Breast epithelium (tissue), 4 donors: ENCODE results near the gene U2AF2. TPM values are rescaled to one million over a fixed set of nuclear protein-coding genes. Genes with fewer than 3 reads are reported as not detected.

Experiments
- DNase-seq, 2 donors: peaks; one replicate each; pipeline ENCODE4 v3.0.0-alpha.2; 2019; ENCODE audit warnings: low spot score in 2 of 2
- H3K27ac ChIP-seq, 2 donors: fragments of 200-600 bp; sonication (generic) in 1 of 2; one replicate each; pipeline ENCODE4 v1.5.1; 2016 to 2019; ENCODE audit warnings: mild to moderate bottlenecking in 1 of 2
- H3K27me3 ChIP-seq, 2 donors: fragments of 200-600 bp; sonication (generic) in 1 of 2; one replicate each; pipeline versions ENCODE4 v1.5.1 to v1.6.0; 2017 to 2019; ENCODE audit warnings: control low read depth in 1 of 2, mild to moderate bottlenecking in 1 of 2
- H3K36me3 ChIP-seq: fragments of 200-600 bp; one replicate; pipeline ENCODE4 v1.5.1; 2019
- H3K4me1 ChIP-seq, 2 donors: fragments of 200-600 bp; sonication (generic); one replicate each; pipeline ENCODE4 v1.5.1; 2016 to 2019; ENCODE audit warnings: control low read depth in 1 of 2
- H3K4me3 ChIP-seq, 3 donors: fragments of 200-600 bp; sonication (generic); 1 replicate in 2 of 3; 2 replicates in 1 of 3; pipeline ENCODE4 v1.5.1; 2016 to 2019; ENCODE audit warnings: mild to moderate bottlenecking in 3 of 3, moderate library complexity in 2 of 3
- H3K9me3 ChIP-seq, 2 donors: fragments of 200-600 bp; sonication (generic) in 1 of 2; one replicate each; pipeline ENCODE4 v1.5.1; 2016 to 2019; ENCODE audit warnings: control low read depth in 1 of 2
- POLR2A ChIP-seq: fragments of 450-650 bp; IDR thresholded peaks from one replicate; pipeline ENCODE4 v1.6.1; 2016; ENCODE audit warnings: antibody characterized with exemption, mild to moderate bottlenecking, moderate library complexity
- POLR2AphosphoS5 ChIP-seq, 3 donors: sonication (generic); formaldehyde crosslinking; IDR thresholded peaks; one replicate each; pipeline ENCODE4 v1.6.1; 2017; ENCODE audit warnings: antibody characterized with exemption in 3 of 3
- intact Hi-C: fragments of 100-400 bp; cut with DNase I; formaldehyde crosslinking; loops from one replicate; pipeline ENCODE4 v1.15.1; 2023; ENCODE audit warnings: low total_unique reads
- total RNA-seq, 3 donors: library from RNA; depleted of rRNA; stranded (reverse); fragments of >200 nt; gene quantifications; one replicate each; pipeline ENCODE4 v1.1.0, GENCODE V29; 2016
- TF ChIP-seq, protein P1 (sequence below), 3 donors: fragments of 450-650 bp; IDR thresholded peaks; one replicate each; pipeline ENCODE4 v1.5.1; 2016 to 2017; ENCODE audit warnings: antibody characterized with exemption in 3 of 3, mild to moderate bottlenecking in 3 of 3, moderate library complexity in 3 of 3

U2AF2 gene
- total RNA-seq, 3 donors from 2014 or later, result 82.5 to 93.4 (median 85.3) TPM

DNA sequence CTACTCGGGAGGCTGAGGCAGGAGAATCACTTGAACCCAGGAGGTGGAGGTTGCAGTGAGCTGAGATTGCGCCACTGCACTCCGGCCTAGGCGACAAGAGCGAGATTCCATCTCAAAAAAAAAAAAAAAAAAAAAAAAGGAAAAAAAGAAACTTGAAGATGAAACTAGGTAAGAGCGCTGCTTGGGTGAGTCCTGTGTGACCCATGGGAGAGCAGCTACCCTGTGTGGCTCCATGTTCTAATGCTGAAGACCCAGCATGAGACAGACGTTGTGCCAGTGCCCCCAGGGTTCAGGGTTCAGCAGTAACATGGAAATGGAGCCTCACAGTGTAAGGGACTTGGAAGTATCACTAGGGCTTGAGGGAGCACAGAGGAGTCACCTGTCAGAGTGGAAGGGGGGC is 36.4 kb upstream of the U2AF2 start:
- H3K27ac ChIP-seq, result no peak overlapping the region
- no peak for DNase-seq
- no peaks in the 10 kb centered on the region for H3K4me1 ChIP-seq
- intact Hi-C loops, result no loop called here
- TF ChIP-seq, protein P1, sequence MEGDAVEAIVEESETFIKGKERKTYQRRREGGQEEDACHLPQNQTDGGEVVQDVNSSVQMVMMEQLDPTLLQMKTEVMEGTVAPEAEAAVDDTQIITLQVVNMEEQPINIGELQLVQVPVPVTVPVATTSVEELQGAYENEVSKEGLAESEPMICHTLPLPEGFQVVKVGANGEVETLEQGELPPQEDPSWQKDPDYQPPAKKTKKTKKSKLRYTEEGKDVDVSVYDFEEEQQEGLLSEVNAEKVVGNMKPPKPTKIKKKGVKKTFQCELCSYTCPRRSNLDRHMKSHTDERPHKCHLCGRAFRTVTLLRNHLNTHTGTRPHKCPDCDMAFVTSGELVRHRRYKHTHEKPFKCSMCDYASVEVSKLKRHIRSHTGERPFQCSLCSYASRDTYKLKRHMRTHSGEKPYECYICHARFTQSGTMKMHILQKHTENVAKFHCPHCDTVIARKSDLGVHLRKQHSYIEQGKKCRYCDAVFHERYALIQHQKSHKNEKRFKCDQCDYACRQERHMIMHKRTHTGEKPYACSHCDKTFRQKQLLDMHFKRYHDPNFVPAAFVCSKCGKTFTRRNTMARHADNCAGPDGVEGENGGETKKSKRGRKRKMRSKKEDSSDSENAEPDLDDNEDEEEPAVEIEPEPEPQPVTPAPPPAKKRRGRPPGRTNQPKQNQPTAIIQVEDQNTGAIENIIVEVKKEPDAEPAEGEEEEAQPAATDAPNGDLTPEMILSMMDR (IDR thresholded peaks at IDR 0.05), result no peak
- TF ChIP-seq POLR2AphosphoS5 (IDR thresholded peaks at IDR 0.05), result no peak
- no peak for TF ChIP-seq POLR2A
- H3K27me3 ChIP-seq, result no peaks in the 10 kb centered on the region
- H3K9me3 ChIP-seq, result no peaks in the 10 kb centered on the region
- no peak overlapping the region for H3K4me3 ChIP-seq
- H3K36me3 ChIP-seq, result peaks cover 22% of the 10 kb centered on the region

DNA sequence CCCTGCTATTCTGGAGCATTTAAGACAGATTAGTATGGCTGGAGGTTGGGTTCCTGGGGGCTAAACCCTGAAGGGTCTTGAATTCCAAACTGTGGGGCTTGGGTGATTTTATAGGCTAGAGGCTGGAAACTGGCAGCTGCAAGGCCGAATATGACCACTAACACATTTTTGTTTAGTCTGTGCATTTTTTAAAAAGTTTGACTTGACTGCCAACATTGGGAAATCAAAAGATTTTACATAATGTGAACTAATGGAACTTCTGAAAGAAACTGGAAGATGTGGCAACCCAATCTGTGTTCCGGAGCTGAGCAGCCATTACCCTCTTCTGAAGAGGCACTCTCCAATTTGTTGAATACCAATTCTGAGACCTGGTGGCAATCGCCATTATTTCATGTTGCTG is 35.5 kb upstream of the U2AF2 start:
- peaks cover 17% of the 10 kb centered on the region for H3K36me3 ChIP-seq
- intact Hi-C loops, result no loop called here

DNA sequence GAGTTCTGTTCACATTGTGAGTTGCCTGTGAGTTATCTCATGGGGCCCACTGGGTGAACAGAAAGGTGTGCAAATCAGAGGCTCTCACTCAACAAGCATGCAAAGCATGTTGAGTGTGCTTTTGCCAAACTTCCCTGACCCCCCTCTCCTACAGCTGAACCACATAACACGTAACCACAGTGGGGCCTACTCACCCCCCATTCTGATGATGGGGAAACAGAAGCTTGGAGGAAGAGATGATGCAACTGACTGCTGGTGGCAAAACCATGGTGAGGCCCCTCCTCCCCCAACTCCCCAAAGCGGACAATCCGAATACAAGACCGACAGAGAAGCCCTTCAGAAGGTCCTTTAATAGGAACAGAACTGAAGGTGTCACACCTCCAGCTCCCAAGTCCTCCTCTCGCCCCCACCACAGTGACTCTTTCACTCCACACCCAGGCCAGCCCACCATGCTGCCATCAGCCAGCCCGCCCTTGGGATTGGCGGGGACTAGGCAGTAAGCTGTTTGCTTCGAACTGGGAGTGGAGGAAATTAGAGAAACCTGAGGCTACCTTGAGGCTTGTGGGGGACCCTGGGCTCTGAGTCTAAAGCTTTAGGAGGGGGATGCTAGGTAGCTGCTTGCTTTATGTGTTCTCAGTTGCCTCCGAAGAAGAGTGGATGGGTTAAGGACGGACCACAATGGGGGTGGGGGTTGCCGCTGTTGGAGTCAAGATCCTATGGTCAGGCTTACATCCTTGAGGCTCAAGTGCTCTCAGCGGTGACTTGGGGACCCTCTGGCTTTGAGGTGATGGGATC is 34.2 kb upstream of the U2AF2 start:
- Histone ChIP-seq H3K27me3 (no peaks in the 10 kb centered on the region), H3K9me3 (no peaks in the 10 kb centered on the region), H3K27ac (no peak overlapping the region), H3K36me3 (peaks cover 5% of the 10 kb centered on the region), H3K4me3 (no peak overlapping the region), H3K4me1 (no peaks in the 10 kb centered on the region)
- TF ChIP-seq POLR2AphosphoS5 (IDR thresholded peaks at IDR 0.05), result no peak
- no peak for TF ChIP-seq POLR2A
- TF ChIP-seq, protein P1 (IDR thresholded peaks at IDR 0.05), result no peak
- DNase-seq, result no peak
- intact Hi-C loops, result no loop called here

More for the DNA sequence above, 35.5 kb upstream of the U2AF2 start:
- no peak for DNase-seq
- no peak for TF ChIP-seq POLR2AphosphoS5 (IDR thresholded peaks at IDR 0.05)
- TF ChIP-seq, protein P1 (IDR thresholded peaks at IDR 0.05), result no peak
- TF ChIP-seq POLR2A, result no peak
- Histone ChIP-seq H3K4me3 (no peak overlapping the region), H3K9me3 (no peaks in the 10 kb centered on the region), H3K27ac (no peak overlapping the region), H3K27me3 (no peaks in the 10 kb centered on the region), H3K4me1 (no peaks in the 10 kb centered on the region)

DNA sequence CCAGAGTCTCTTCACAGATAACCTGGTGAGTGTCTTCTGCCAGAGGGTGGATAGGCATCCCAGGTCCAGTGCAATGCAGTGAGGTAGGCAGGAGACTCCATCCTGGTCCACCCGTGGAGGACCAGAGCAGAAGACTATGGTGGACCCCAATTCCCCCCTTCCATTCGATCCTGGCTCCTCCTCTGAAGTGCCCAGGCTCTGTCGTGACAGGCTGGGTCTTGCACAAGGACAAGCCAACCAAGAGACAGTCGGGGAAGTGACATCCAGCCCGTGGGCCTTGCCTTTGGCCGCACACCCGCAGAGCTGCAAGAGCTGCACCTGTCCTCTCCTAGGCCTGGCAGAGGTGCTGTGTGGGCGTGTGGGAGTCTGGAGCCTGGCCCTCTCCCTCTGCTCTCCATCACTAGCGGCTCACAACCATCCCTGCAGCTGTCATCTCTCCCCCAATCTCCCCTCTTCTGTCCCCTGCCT is 33.6 kb upstream of the U2AF2 start:
- no peaks in the 10 kb centered on the region for H3K27me3 ChIP-seq
- TF ChIP-seq POLR2AphosphoS5 (IDR thresholded peaks at IDR 0.05), result no peak
- TF ChIP-seq, protein P1 (IDR thresholded peaks at IDR 0.05), result no peak
- no peak for DNase-seq
- intact Hi-C loops, result no loop called here
- H3K4me3 ChIP-seq, result no peak overlapping the region
- no peaks in the 10 kb centered on the region for H3K36me3 ChIP-seq
- no peak overlapping the region for H3K27ac ChIP-seq
- H3K4me1 ChIP-seq, result no peaks in the 10 kb centered on the region
- no peaks in the 10 kb centered on the region for H3K9me3 ChIP-seq

DNA sequence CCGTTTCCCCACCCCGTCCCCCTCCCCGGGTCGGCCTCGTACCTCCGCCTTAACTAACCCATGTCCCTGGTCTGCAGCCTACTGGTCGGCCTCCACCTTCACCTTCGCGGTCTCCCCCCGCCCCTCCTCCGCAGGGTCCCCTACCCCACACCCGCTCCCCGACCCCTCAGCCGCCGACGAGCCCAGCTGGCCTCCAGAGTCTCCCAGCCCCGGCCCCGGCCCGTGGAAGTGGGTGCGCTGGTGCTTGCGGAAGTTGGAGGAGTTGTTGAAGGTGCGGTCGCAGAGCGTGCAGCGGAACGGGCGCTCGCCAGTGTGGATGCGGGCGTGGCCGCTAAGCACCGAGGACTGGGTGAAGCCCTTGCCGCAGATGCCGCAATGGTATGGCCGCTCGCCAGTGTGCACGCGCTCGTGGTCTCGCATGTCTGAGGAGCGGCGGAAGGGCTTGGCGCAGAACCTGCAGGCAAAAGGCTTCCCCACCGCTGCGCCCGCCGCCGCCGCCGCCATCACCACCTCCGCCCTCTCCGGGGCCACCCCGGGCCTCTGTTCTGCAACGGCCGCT is 33.1 kb upstream of the U2AF2 start:
- Histone ChIP-seq H3K27ac (no peak overlapping the region), H3K36me3 (no peaks in the 10 kb centered on the region), H3K9me3 (no peaks in the 10 kb centered on the region), H3K4me1 (no peaks in the 10 kb centered on the region), H3K27me3 (no peaks in the 10 kb centered on the region), H3K4me3 (no peak overlapping the region)
- TF ChIP-seq POLR2AphosphoS5 (IDR thresholded peaks at IDR 0.05), result no peak
- no peak for TF ChIP-seq POLR2A
- intact Hi-C loops, result no loop called here
- DNase-seq, result no peak
